IMR-90 (cell line): ENCODE results near the gene IL21R. TPM values are rescaled to one million over a fixed set of nuclear protein-coding genes. Genes with fewer than 3 reads are reported as not detected.

Experiments
- ATAC-seq: fragments of 200-7000 bp; cut with Tn5 transposase; 2 replicates; pipeline ENCODE4 v1.9.1; 2020; ENCODE audit warnings: low read depth, mild to moderate bottlenecking, moderate library complexity
- BruUV-seq: library from RNA; stranded (reverse); fragments of 400-500 nt; replicated peaks from 2 replicates; lab custom pipeline; 2021; lab: Mats Ljungman, UMichigan
- CTCF ChIA-PET: fragments of 300-600 bp; formaldehyde crosslinking; extraction: SDS; loops from one replicate; lab custom pipeline; 2021; ENCODE audit warnings: antibody characterized with exemption; lab: Yijun Ruan, JAX
- POLR2A ChIA-PET: fragments of 300-600 bp; sonication (Branson Sonifier 250); formaldehyde crosslinking; loops from one replicate; lab custom pipeline; 2022; ENCODE audit warnings: antibody characterized with exemption; ENCODE audit not compliant: unreplicated experiment; lab: Charles Lee
- DNase-seq: peaks from one replicate; pipeline ENCODE4 v3.0.0; 2013
- H2AFZ ChIP-seq: replicated peaks from 2 replicates; pipeline ENCODE3; 2013; ENCODE audit warnings: low read length, mild to moderate bottlenecking; ENCODE audit not compliant: poor library complexity
- H2AK5ac ChIP-seq: 2 replicates; pipeline ENCODE4 v1.6.1; 2013; ENCODE audit warnings: low read depth, low read length, inconsistent platforms
- H2AK9ac ChIP-seq: replicated peaks from 2 replicates; pipeline ENCODE3; 2013; ENCODE audit warnings: mild to moderate bottlenecking, low read depth, low read length, moderate library complexity; ENCODE audit not compliant: poor library complexity
- H2BK120ac ChIP-seq: 2 replicates; pipeline ENCODE4 v1.6.1; 2013; ENCODE audit warnings: low read depth, low read length, inconsistent platforms
- H2BK15ac ChIP-seq: 3 replicates; pipeline ENCODE4 v1.6.1; 2013; ENCODE audit warnings: low read depth, low read length, inconsistent platforms
- H2BK20ac ChIP-seq: 2 replicates; pipeline ENCODE4 v1.6.1; 2013; ENCODE audit warnings: low read depth, mild to moderate bottlenecking, inconsistent platforms, low read length, moderate library complexity
- H2BK5ac ChIP-seq: 2 replicates; pipeline ENCODE4 v1.6.1; 2013; ENCODE audit warnings: mild to moderate bottlenecking, low read depth, low read length, inconsistent platforms; ENCODE audit not compliant: poor library complexity, severe bottlenecking
- H3K14ac ChIP-seq: replicated peaks from 2 replicates; pipeline ENCODE4 v1.6.1; 2013; ENCODE audit warnings: low read depth, low read length, inconsistent platforms
- H3K18ac ChIP-seq: 2 replicates; pipeline ENCODE4 v1.6.1; 2013; ENCODE audit warnings: low read depth, low read length, control low read depth
- H3K23ac ChIP-seq: 2 replicates; pipeline ENCODE4 v1.6.1; 2013; ENCODE audit warnings: low read depth, low read length, inconsistent platforms
- H3K27ac ChIP-seq: 2 replicates; pipeline ENCODE4 v1.5.1; 2013; ENCODE audit warnings: mild to moderate bottlenecking, control low read depth, low read length; ENCODE audit not compliant: insufficient read depth
- H3K27me3 ChIP-seq: 2 replicates; pipeline ENCODE4 v1.6.1; 2013; ENCODE audit warnings: low read length; ENCODE audit not compliant: control insufficient read depth, insufficient read depth
- H3K36me3 ChIP-seq: 2 replicates; pipeline ENCODE4 v1.6.1; 2013; ENCODE audit warnings: low read length, mixed read lengths; ENCODE audit not compliant: control insufficient read depth, insufficient read depth
- H3K4ac ChIP-seq: 2 replicates; pipeline ENCODE4 v1.6.1; 2013; ENCODE audit warnings: low read depth, low read length, inconsistent platforms
- H3K4me1 ChIP-seq: 2 replicates; pipeline ENCODE4 v1.6.1; 2013; ENCODE audit warnings: low read length, mixed read lengths; ENCODE audit not compliant: control insufficient read depth, insufficient read depth
- H3K4me2 ChIP-seq: 2 replicates; pipeline ENCODE4 v1.6.1; 2013; ENCODE audit warnings: low read depth, mild to moderate bottlenecking, control low read depth, low read length, moderate library complexity
- H3K4me3 ChIP-seq: 2 replicates; pipeline ENCODE4 v1.5.1; 2013; ENCODE audit warnings: low read depth, mild to moderate bottlenecking, control low read depth, low read length, moderate library complexity; ENCODE audit not compliant: insufficient read depth
- H3K56ac ChIP-seq: 2 replicates; pipeline ENCODE4 v1.6.1; 2013; ENCODE audit warnings: low read length, inconsistent platforms; ENCODE audit not compliant: insufficient read depth; ENCODE audit errors: extremely low read depth
- H3K79me1 ChIP-seq, 2 experiments: 2 replicates each; pipeline ENCODE4 v1.6.1; 2013; ENCODE audit warnings: low read length in 2 of 2, inconsistent platforms in 1 of 2, low read depth in 1 of 2
- H3K9ac ChIP-seq: 2 replicates; pipeline ENCODE4 v1.6.1; 2013; ENCODE audit warnings: low read depth, low read length, control low read depth
- H3K9me1 ChIP-seq: 2 replicates; pipeline ENCODE4 v1.6.1; 2013; ENCODE audit warnings: low read length, inconsistent platforms; ENCODE audit not compliant: insufficient read depth
- H3K9me3 ChIP-seq: 2 replicates; pipeline ENCODE4 v1.6.1; 2013; ENCODE audit warnings: low read length; ENCODE audit not compliant: control insufficient read depth, insufficient read depth
- H4K20me1 ChIP-seq: 2 replicates; pipeline ENCODE4 v1.6.1; 2013; ENCODE audit warnings: low read length, inconsistent platforms; ENCODE audit not compliant: insufficient read depth
- H4K5ac ChIP-seq: 2 replicates; pipeline ENCODE4 v1.6.1; 2013; ENCODE audit warnings: mild to moderate bottlenecking, low read depth, low read length, control low read depth
- H4K8ac ChIP-seq, 2 experiments: 2 replicates each; pipeline ENCODE4 v1.6.1; 2013; ENCODE audit warnings: low read depth in 2 of 2, low read length in 2 of 2, control low read depth in 1 of 2, inconsistent platforms in 1 of 2
- H4K91ac ChIP-seq: 2 replicates; pipeline ENCODE4 v1.6.1; 2013; ENCODE audit warnings: low read depth, low read length, inconsistent platforms; ENCODE audit not compliant: insufficient read depth
- BHLHE40 ChIP-seq: fragments of 150-350 bp; IDR thresholded peaks from 2 replicates; pipeline ENCODE4 v1.6.1; 2016; ENCODE audit warnings: mild to moderate bottlenecking, low read depth, low read length
- CEBPB ChIP-seq: IDR thresholded peaks from 2 replicates; pipeline ENCODE4 v1.6.1; 2012; ENCODE audit warnings: low read depth, low read length, improper control_type of control experiment
- CHD1 ChIP-seq: IDR thresholded peaks from 2 replicates; pipeline ENCODE4 v1.6.1; 2012; ENCODE audit warnings: low read depth, low read length, improper control_type of control experiment
- FOS ChIP-seq: fragments of 150-350 bp; IDR thresholded peaks from 2 replicates; pipeline ENCODE4 v1.6.1; 2016; ENCODE audit warnings: low read depth, low read length
- MAFK ChIP-seq: IDR thresholded peaks from 2 replicates; pipeline ENCODE4 v1.6.1; 2012; ENCODE audit warnings: low read depth, low read length, improper control_type of control experiment
- MAZ ChIP-seq: IDR thresholded peaks from 2 replicates; pipeline ENCODE4 v1.6.1; 2012; ENCODE audit warnings: low read depth, mild to moderate bottlenecking, low read length, improper control_type of control experiment, moderate library complexity, borderline replicate concordance
- MXI1 ChIP-seq: IDR thresholded peaks from 2 replicates; pipeline ENCODE4 v1.6.1; 2012; ENCODE audit warnings: low read depth, mild to moderate bottlenecking, low read length, moderate library complexity, borderline replicate concordance
- NFE2L2 ChIP-seq: fragments of 150-350 bp; IDR thresholded peaks from 2 replicates; pipeline ENCODE4 v1.6.1; 2016; ENCODE audit warnings: low read depth, mild to moderate bottlenecking, low read length
- POLR2A ChIP-seq: IDR thresholded peaks from 2 replicates; pipeline ENCODE4 v1.6.1; 2012; ENCODE audit warnings: mild to moderate bottlenecking, low read depth, low read length
- RAD21 ChIP-seq: IDR thresholded peaks from 2 replicates; pipeline ENCODE4 v1.6.1; 2012; ENCODE audit warnings: low read length, improper control_type of control experiment
- RCOR1 ChIP-seq: IDR thresholded peaks from 2 replicates; pipeline ENCODE4 v1.6.1; 2012; ENCODE audit warnings: mild to moderate bottlenecking, low read length, improper control_type of control experiment; ENCODE audit not compliant: insufficient replicate concordance
- RFX5 ChIP-seq: IDR thresholded peaks from 2 replicates; pipeline ENCODE4 v1.8.0; 2012; ENCODE audit warnings: low read depth, mild to moderate bottlenecking, low read length, moderate library complexity
- SMC3 ChIP-seq: fragments of 150-350 bp; IDR thresholded peaks from 2 replicates; pipeline ENCODE4 v1.6.1; 2016; ENCODE audit warnings: low read depth, mild to moderate bottlenecking, antibody characterized with exemption, low read length, moderate library complexity
- WGBS, 2 experiments: methylation state at CpG; one replicate each; pipeline versions ENCODE4 v1.1.5 to v1.1.7; 2013; ENCODE audit warnings: missing lambda C conversion rate in 2 of 2; ENCODE audit not compliant: insufficient read length in 1 of 2; ENCODE audit errors: extremely low coverage in 2 of 2; 5-methylcytosine and 5-hydroxymethylcytosine counted together
- dilution Hi-C: fragments of 300-500 bp; cut with HindIII; formaldehyde crosslinking; loops from one replicate; pipeline ENCODE4 v1.14.3; 2018; ENCODE audit warnings: low sequenced_read_pairs; ENCODE audit not compliant: unreplicated experiment
- in situ Hi-C: fragments of 300-500 bp; cut with MboI; formaldehyde crosslinking; loops from 3 replicates; pipeline ENCODE4 v1.14.3; 2019; ENCODE audit warnings: low sequenced_read_pairs, inconsistent platforms, mixed read lengths
- intact Hi-C: fragments of 100-400 bp; cut with micrococcal nuclease; formaldehyde crosslinking; loops from 2 replicates; pipeline ENCODE4 v1.10.0; 2022
- polyA plus RNA-seq, 3 experiments: library from polyadenylated mRNA; depleted of rRNA; stranded (reverse); fragments of >200 nt; gene quantifications; 2 replicates each; pipeline ENCODE4 v1.2.3, GENCODE V29; 2012; ENCODE audit warnings: low replicate concordance in 1 of 3
- total RNA-seq: library from RNA; depleted of rRNA; stranded (reverse); fragments of >200 nt; gene quantifications from 2 replicates; pipeline ENCODE4 v1.2.3, GENCODE V29; 2012
- TF ChIP-seq, protein P1 (sequence below): conservative IDR thresholded peaks from 2 replicates; pipeline ENCODE4 v1.5.1; 2012; ENCODE audit warnings: mild to moderate bottlenecking, low read depth, low read length, improper control_type of control experiment
- TF ChIP-seq, protein P2 (sequence below): fragments of 150-350 bp; IDR thresholded peaks from 2 replicates; pipeline ENCODE4 v1.6.1; 2017; ENCODE audit warnings: mild to moderate bottlenecking, antibody characterized with exemption, low read length, low read depth
- TF ChIP-seq, protein P3 (sequence below): fragments of 150-350 bp; IDR thresholded peaks from 2 replicates; pipeline ENCODE4 v1.6.1; 2016; ENCODE audit warnings: low read depth, mild to moderate bottlenecking, low read length, moderate library complexity, borderline replicate concordance

The IL21R gene
- total and polyA plus RNA-seq, 2 of the 4 experiments (the other 2 are of a cell fraction): 0.72 to 0.97 TPM

DNA sequence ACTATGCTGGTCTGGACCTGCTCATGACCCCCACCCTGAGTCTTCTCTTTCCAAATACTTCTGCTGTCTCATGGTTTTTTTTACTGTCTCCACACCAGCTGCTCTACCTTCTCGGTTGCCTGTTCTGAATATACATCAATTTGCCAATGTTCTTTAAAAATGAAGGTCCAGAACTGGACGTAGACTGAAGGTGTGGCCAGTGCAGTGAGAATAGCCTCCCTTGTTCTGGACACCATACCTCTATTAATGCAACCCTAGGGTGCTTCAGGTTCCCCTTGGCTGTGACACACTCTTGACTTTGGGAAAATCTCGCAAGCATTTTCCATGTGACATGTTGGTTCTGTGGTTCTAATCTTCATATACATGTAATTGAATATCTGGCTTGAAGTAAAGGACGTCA lies 15.3 kb upstream of the IL21R start:
- H2AK9ac ChIP-seq: no peak overlapping the region
- intact Hi-C loops: no loop called here
- H4K5ac ChIP-seq: no peak overlapping the region
- H3K56ac ChIP-seq: no peak overlapping the region
- H4K20me1 ChIP-seq: no peaks in the 10 kb centered on the region
- WGBS, 2 experiments: no CpG with 5 or more reads among the region's 4 CpGs
- H4K91ac ChIP-seq: 0 out of 2 replicates have a peak overlapping the region, but pooled peaks have one; percentile 25
- TF ChIP-seq RFX5: no peak
- TF ChIP-seq RAD21: no peak
- TF ChIP-seq CEBPB: no peak
- TF ChIP-seq MAZ: no peak
- TF ChIP-seq, protein P1, sequence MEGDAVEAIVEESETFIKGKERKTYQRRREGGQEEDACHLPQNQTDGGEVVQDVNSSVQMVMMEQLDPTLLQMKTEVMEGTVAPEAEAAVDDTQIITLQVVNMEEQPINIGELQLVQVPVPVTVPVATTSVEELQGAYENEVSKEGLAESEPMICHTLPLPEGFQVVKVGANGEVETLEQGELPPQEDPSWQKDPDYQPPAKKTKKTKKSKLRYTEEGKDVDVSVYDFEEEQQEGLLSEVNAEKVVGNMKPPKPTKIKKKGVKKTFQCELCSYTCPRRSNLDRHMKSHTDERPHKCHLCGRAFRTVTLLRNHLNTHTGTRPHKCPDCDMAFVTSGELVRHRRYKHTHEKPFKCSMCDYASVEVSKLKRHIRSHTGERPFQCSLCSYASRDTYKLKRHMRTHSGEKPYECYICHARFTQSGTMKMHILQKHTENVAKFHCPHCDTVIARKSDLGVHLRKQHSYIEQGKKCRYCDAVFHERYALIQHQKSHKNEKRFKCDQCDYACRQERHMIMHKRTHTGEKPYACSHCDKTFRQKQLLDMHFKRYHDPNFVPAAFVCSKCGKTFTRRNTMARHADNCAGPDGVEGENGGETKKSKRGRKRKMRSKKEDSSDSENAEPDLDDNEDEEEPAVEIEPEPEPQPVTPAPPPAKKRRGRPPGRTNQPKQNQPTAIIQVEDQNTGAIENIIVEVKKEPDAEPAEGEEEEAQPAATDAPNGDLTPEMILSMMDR: no peak
- TF ChIP-seq SMC3: no peak
- TF ChIP-seq, protein P2, sequence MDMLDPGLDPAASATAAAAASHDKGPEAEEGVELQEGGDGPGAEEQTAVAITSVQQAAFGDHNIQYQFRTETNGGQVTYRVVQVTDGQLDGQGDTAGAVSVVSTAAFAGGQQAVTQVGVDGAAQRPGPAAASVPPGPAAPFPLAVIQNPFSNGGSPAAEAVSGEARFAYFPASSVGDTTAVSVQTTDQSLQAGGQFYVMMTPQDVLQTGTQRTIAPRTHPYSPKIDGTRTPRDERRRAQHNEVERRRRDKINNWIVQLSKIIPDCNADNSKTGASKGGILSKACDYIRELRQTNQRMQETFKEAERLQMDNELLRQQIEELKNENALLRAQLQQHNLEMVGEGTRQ: no peak
- TF ChIP-seq, protein P3, sequence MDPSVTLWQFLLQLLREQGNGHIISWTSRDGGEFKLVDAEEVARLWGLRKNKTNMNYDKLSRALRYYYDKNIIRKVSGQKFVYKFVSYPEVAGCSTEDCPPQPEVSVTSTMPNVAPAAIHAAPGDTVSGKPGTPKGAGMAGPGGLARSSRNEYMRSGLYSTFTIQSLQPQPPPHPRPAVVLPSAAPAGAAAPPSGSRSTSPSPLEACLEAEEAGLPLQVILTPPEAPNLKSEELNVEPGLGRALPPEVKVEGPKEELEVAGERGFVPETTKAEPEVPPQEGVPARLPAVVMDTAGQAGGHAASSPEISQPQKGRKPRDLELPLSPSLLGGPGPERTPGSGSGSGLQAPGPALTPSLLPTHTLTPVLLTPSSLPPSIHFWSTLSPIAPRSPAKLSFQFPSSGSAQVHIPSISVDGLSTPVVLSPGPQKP: no peak
- no peak for TF ChIP-seq POLR2A
- no peak for TF ChIP-seq NFE2L2
- TF ChIP-seq MAFK: no peak
- TF ChIP-seq FOS: no peak
- no peak for TF ChIP-seq MXI1
- no peak for TF ChIP-seq BHLHE40
- no peak for TF ChIP-seq RCOR1
- TF ChIP-seq CHD1: no peak
- no peak overlapping the region for H3K4me2 ChIP-seq
- H3K4me1 ChIP-seq: no peaks in the 10 kb centered on the region
- dilution Hi-C loops: no loop called here
- no peak overlapping the region for H3K27ac ChIP-seq
- no peak overlapping the region for H3K23ac ChIP-seq
- H3K27me3 ChIP-seq: no peaks in the 10 kb centered on the region
- no peaks in the 10 kb centered on the region for H3K9me1 ChIP-seq
- H2BK5ac ChIP-seq: no peak overlapping the region
- H2BK120ac ChIP-seq: no peak overlapping the region
- no peak overlapping the region for H3K4ac ChIP-seq
- no peaks in the 10 kb centered on the region for H3K79me1 ChIP-seq
- no TSS peak for BruUV-seq
- H2AFZ ChIP-seq: no peak overlapping the region
- no peak overlapping the region for H3K14ac ChIP-seq
- H3K9me3 ChIP-seq: peaks cover 17% of the 10 kb centered on the region
- no peak overlapping the region for H3K9ac ChIP-seq
- no peak overlapping the region for H4K8ac ChIP-seq
- ATAC-seq (no peak), DNase-seq (no peak)
- in situ Hi-C loops: loop anchor here (25.0 kb wide), 1 partner anchor 1549 kb away; no protein-coding TSS in a partner anchor
- POLR2A ChIA-PET: no interaction called here
- H3K18ac ChIP-seq: no peak overlapping the region
- H2BK20ac ChIP-seq: no peak overlapping the region
- H2BK15ac ChIP-seq: no peak overlapping the region; the same call in 2 of the 3 replicates
- CTCF ChIA-PET: interaction anchor here (0.8 kb wide), 1 partner anchor 11 kb away, joined by 3 read pairs; no protein-coding TSS in a partner anchor
- no peaks in the 10 kb centered on the region for H3K36me3 ChIP-seq
- H3K4me3 ChIP-seq: no peak overlapping the region
- H2AK5ac ChIP-seq: no peak overlapping the region
